IMR-90 (cell line): ENCODE measurements around the gene RECQL5. TPM values are rescaled to one million over a fixed set of nuclear protein-coding genes. Genes with fewer than 3 reads are reported as not detected.

Source experiments
- ATAC-seq: fragments of 200-7000 bp; cut with Tn5 transposase; 2 replicates; pipeline ENCODE4 v1.9.1; 2020; ENCODE audit warnings: low read depth, mild to moderate bottlenecking, moderate library complexity
- BruUV-seq: library from RNA; stranded (reverse); fragments of 400-500 nt; replicated peaks from 2 replicates; lab custom pipeline; 2021; lab: Mats Ljungman, UMichigan
- CTCF ChIA-PET: fragments of 300-600 bp; formaldehyde crosslinking; extraction: SDS; loops from one replicate; lab custom pipeline; 2021; ENCODE audit warnings: antibody characterized with exemption; lab: Yijun Ruan, JAX
- POLR2A ChIA-PET: fragments of 300-600 bp; sonication (Branson Sonifier 250); formaldehyde crosslinking; loops from one replicate; lab custom pipeline; 2022; ENCODE audit warnings: antibody characterized with exemption; ENCODE audit not compliant: unreplicated experiment; lab: Charles Lee
- DNase-seq: peaks from one replicate; pipeline ENCODE4 v3.0.0; 2013
- H2AFZ ChIP-seq: replicated peaks from 2 replicates; pipeline ENCODE3; 2013; ENCODE audit warnings: low read length, mild to moderate bottlenecking; ENCODE audit not compliant: poor library complexity
- H2AK5ac ChIP-seq: 2 replicates; pipeline ENCODE4 v1.6.1; 2013; ENCODE audit warnings: low read depth, low read length, inconsistent platforms
- H2AK9ac ChIP-seq: replicated peaks from 2 replicates; pipeline ENCODE3; 2013; ENCODE audit warnings: mild to moderate bottlenecking, low read depth, low read length, moderate library complexity; ENCODE audit not compliant: poor library complexity
- H2BK120ac ChIP-seq: 2 replicates; pipeline ENCODE4 v1.6.1; 2013; ENCODE audit warnings: low read depth, low read length, inconsistent platforms
- H2BK15ac ChIP-seq: 3 replicates; pipeline ENCODE4 v1.6.1; 2013; ENCODE audit warnings: low read depth, low read length, inconsistent platforms
- H2BK20ac ChIP-seq: 2 replicates; pipeline ENCODE4 v1.6.1; 2013; ENCODE audit warnings: low read depth, mild to moderate bottlenecking, inconsistent platforms, low read length, moderate library complexity
- H2BK5ac ChIP-seq: 2 replicates; pipeline ENCODE4 v1.6.1; 2013; ENCODE audit warnings: mild to moderate bottlenecking, low read depth, low read length, inconsistent platforms; ENCODE audit not compliant: poor library complexity, severe bottlenecking
- H3K14ac ChIP-seq: replicated peaks from 2 replicates; pipeline ENCODE4 v1.6.1; 2013; ENCODE audit warnings: low read depth, low read length, inconsistent platforms
- H3K18ac ChIP-seq: 2 replicates; pipeline ENCODE4 v1.6.1; 2013; ENCODE audit warnings: low read depth, low read length, control low read depth
- H3K23ac ChIP-seq: 2 replicates; pipeline ENCODE4 v1.6.1; 2013; ENCODE audit warnings: low read depth, low read length, inconsistent platforms
- H3K27ac ChIP-seq: 2 replicates; pipeline ENCODE4 v1.5.1; 2013; ENCODE audit warnings: mild to moderate bottlenecking, control low read depth, low read length; ENCODE audit not compliant: insufficient read depth
- H3K27me3 ChIP-seq: 2 replicates; pipeline ENCODE4 v1.6.1; 2013; ENCODE audit warnings: low read length; ENCODE audit not compliant: control insufficient read depth, insufficient read depth
- H3K36me3 ChIP-seq: 2 replicates; pipeline ENCODE4 v1.6.1; 2013; ENCODE audit warnings: low read length, mixed read lengths; ENCODE audit not compliant: control insufficient read depth, insufficient read depth
- H3K4ac ChIP-seq: 2 replicates; pipeline ENCODE4 v1.6.1; 2013; ENCODE audit warnings: low read depth, low read length, inconsistent platforms
- H3K4me1 ChIP-seq: 2 replicates; pipeline ENCODE4 v1.6.1; 2013; ENCODE audit warnings: low read length, mixed read lengths; ENCODE audit not compliant: control insufficient read depth, insufficient read depth
- H3K4me2 ChIP-seq: 2 replicates; pipeline ENCODE4 v1.6.1; 2013; ENCODE audit warnings: low read depth, mild to moderate bottlenecking, control low read depth, low read length, moderate library complexity
- H3K4me3 ChIP-seq: 2 replicates; pipeline ENCODE4 v1.5.1; 2013; ENCODE audit warnings: low read depth, mild to moderate bottlenecking, control low read depth, low read length, moderate library complexity; ENCODE audit not compliant: insufficient read depth
- H3K56ac ChIP-seq: 2 replicates; pipeline ENCODE4 v1.6.1; 2013; ENCODE audit warnings: low read length, inconsistent platforms; ENCODE audit not compliant: insufficient read depth; ENCODE audit errors: extremely low read depth
- H3K79me1 ChIP-seq, 2 experiments: 2 replicates each; pipeline ENCODE4 v1.6.1; 2013; ENCODE audit warnings: low read length in 2 of 2, inconsistent platforms in 1 of 2, low read depth in 1 of 2
- H3K9ac ChIP-seq: 2 replicates; pipeline ENCODE4 v1.6.1; 2013; ENCODE audit warnings: low read depth, low read length, control low read depth
- H3K9me1 ChIP-seq: 2 replicates; pipeline ENCODE4 v1.6.1; 2013; ENCODE audit warnings: low read length, inconsistent platforms; ENCODE audit not compliant: insufficient read depth
- H3K9me3 ChIP-seq: 2 replicates; pipeline ENCODE4 v1.6.1; 2013; ENCODE audit warnings: low read length; ENCODE audit not compliant: control insufficient read depth, insufficient read depth
- H4K20me1 ChIP-seq: 2 replicates; pipeline ENCODE4 v1.6.1; 2013; ENCODE audit warnings: low read length, inconsistent platforms; ENCODE audit not compliant: insufficient read depth
- H4K5ac ChIP-seq: 2 replicates; pipeline ENCODE4 v1.6.1; 2013; ENCODE audit warnings: mild to moderate bottlenecking, low read depth, low read length, control low read depth
- H4K8ac ChIP-seq, 2 experiments: 2 replicates each; pipeline ENCODE4 v1.6.1; 2013; ENCODE audit warnings: low read depth in 2 of 2, low read length in 2 of 2, control low read depth in 1 of 2, inconsistent platforms in 1 of 2
- H4K91ac ChIP-seq: 2 replicates; pipeline ENCODE4 v1.6.1; 2013; ENCODE audit warnings: low read depth, low read length, inconsistent platforms; ENCODE audit not compliant: insufficient read depth
- BHLHE40 ChIP-seq: fragments of 150-350 bp; IDR thresholded peaks from 2 replicates; pipeline ENCODE4 v1.6.1; 2016; ENCODE audit warnings: mild to moderate bottlenecking, low read depth, low read length
- CEBPB ChIP-seq: IDR thresholded peaks from 2 replicates; pipeline ENCODE4 v1.6.1; 2012; ENCODE audit warnings: low read depth, low read length, improper control_type of control experiment
- CHD1 ChIP-seq: IDR thresholded peaks from 2 replicates; pipeline ENCODE4 v1.6.1; 2012; ENCODE audit warnings: low read depth, low read length, improper control_type of control experiment
- ELK1 ChIP-seq: fragments of 150-350 bp; IDR thresholded peaks from 2 replicates; pipeline ENCODE4 v1.6.1; 2016; ENCODE audit warnings: low read depth, mild to moderate bottlenecking, low read length, moderate library complexity, borderline replicate concordance
- FOS ChIP-seq: fragments of 150-350 bp; IDR thresholded peaks from 2 replicates; pipeline ENCODE4 v1.6.1; 2016; ENCODE audit warnings: low read depth, low read length
- MAFK ChIP-seq: IDR thresholded peaks from 2 replicates; pipeline ENCODE4 v1.6.1; 2012; ENCODE audit warnings: low read depth, low read length, improper control_type of control experiment
- MAZ ChIP-seq: IDR thresholded peaks from 2 replicates; pipeline ENCODE4 v1.6.1; 2012; ENCODE audit warnings: low read depth, mild to moderate bottlenecking, low read length, improper control_type of control experiment, moderate library complexity, borderline replicate concordance
- MXI1 ChIP-seq: IDR thresholded peaks from 2 replicates; pipeline ENCODE4 v1.6.1; 2012; ENCODE audit warnings: low read depth, mild to moderate bottlenecking, low read length, moderate library complexity, borderline replicate concordance
- NFE2L2 ChIP-seq: fragments of 150-350 bp; IDR thresholded peaks from 2 replicates; pipeline ENCODE4 v1.6.1; 2016; ENCODE audit warnings: low read depth, mild to moderate bottlenecking, low read length
- POLR2A ChIP-seq: IDR thresholded peaks from 2 replicates; pipeline ENCODE4 v1.6.1; 2012; ENCODE audit warnings: mild to moderate bottlenecking, low read depth, low read length
- RAD21 ChIP-seq: IDR thresholded peaks from 2 replicates; pipeline ENCODE4 v1.6.1; 2012; ENCODE audit warnings: low read length, improper control_type of control experiment
- RCOR1 ChIP-seq: IDR thresholded peaks from 2 replicates; pipeline ENCODE4 v1.6.1; 2012; ENCODE audit warnings: mild to moderate bottlenecking, low read length, improper control_type of control experiment; ENCODE audit not compliant: insufficient replicate concordance
- RFX5 ChIP-seq: IDR thresholded peaks from 2 replicates; pipeline ENCODE4 v1.8.0; 2012; ENCODE audit warnings: low read depth, mild to moderate bottlenecking, low read length, moderate library complexity
- SMC3 ChIP-seq: fragments of 150-350 bp; IDR thresholded peaks from 2 replicates; pipeline ENCODE4 v1.6.1; 2016; ENCODE audit warnings: low read depth, mild to moderate bottlenecking, antibody characterized with exemption, low read length, moderate library complexity
- WGBS, 2 experiments: methylation state at CpG; one replicate each; pipeline versions ENCODE4 v1.1.5 to v1.1.7; 2013; ENCODE audit warnings: missing lambda C conversion rate in 2 of 2; ENCODE audit not compliant: insufficient read length in 1 of 2; ENCODE audit errors: extremely low coverage in 2 of 2; 5-methylcytosine and 5-hydroxymethylcytosine counted together
- dilution Hi-C: fragments of 300-500 bp; cut with HindIII; formaldehyde crosslinking; loops from one replicate; pipeline ENCODE4 v1.14.3; 2018; ENCODE audit warnings: low sequenced_read_pairs; ENCODE audit not compliant: unreplicated experiment
- in situ Hi-C: fragments of 300-500 bp; cut with MboI; formaldehyde crosslinking; loops from 3 replicates; pipeline ENCODE4 v1.14.3; 2019; ENCODE audit warnings: low sequenced_read_pairs, inconsistent platforms, mixed read lengths
- intact Hi-C: fragments of 100-400 bp; cut with micrococcal nuclease; formaldehyde crosslinking; loops from 2 replicates; pipeline ENCODE4 v1.10.0; 2022
- polyA plus RNA-seq, 3 experiments: library from polyadenylated mRNA; depleted of rRNA; stranded (reverse); fragments of >200 nt; gene quantifications; 2 replicates each; pipeline ENCODE4 v1.2.3, GENCODE V29; 2012; ENCODE audit warnings: low replicate concordance in 1 of 3
- total RNA-seq: library from RNA; depleted of rRNA; stranded (reverse); fragments of >200 nt; gene quantifications from 2 replicates; pipeline ENCODE4 v1.2.3, GENCODE V29; 2012
- TF ChIP-seq, protein P1 (sequence below): fragments of 150-350 bp; IDR thresholded peaks from 2 replicates; pipeline ENCODE4 v1.6.1; 2017; ENCODE audit warnings: mild to moderate bottlenecking, antibody characterized with exemption, low read length, low read depth
- TF ChIP-seq, protein P2 (sequence below): conservative IDR thresholded peaks from 2 replicates; pipeline ENCODE4 v1.5.1; 2012; ENCODE audit warnings: mild to moderate bottlenecking, low read depth, low read length, improper control_type of control experiment

RECQL5 gene
- total and polyA plus RNA-seq, 2 of the 4 experiments (the other 2 are of a cell fraction): 7.3 to 23.7 TPM

GRCh38 chr17:75604034-75604695, 62.8 kb downstream of the RECQL5 start:
- Histone ChIP-seq H2BK120ac (no peak overlapping the region), H3K18ac (no peak overlapping the region), H2AFZ (no peak overlapping the region), H3K4me3 (no peak overlapping the region), H2BK5ac (no peak overlapping the region), H2AK9ac (no peak overlapping the region), H3K9ac (no peak overlapping the region), H3K9me1 (no peaks in the 10 kb centered on the region), H3K14ac (no peak overlapping the region), H4K8ac (no peak overlapping the region), H3K36me3 (no peaks in the 10 kb centered on the region), H2AK5ac (no peak overlapping the region), H4K20me1 (no peaks in the 10 kb centered on the region; the same call in 1 of the 2 replicates), H3K4me1 (no peaks in the 10 kb centered on the region), H3K9me3 (no peaks in the 10 kb centered on the region), H3K56ac (no peak overlapping the region), H3K23ac (no peak overlapping the region), H3K4me2 (no peak overlapping the region), H3K79me1 (no peaks in the 10 kb centered on the region), H2BK20ac (no peak overlapping the region), H3K4ac (no peak overlapping the region), H2BK15ac (no peak overlapping the region), H3K27ac (no peak overlapping the region), H3K27me3 (peaks cover 1% of the 10 kb centered on the region), H4K5ac (no peak overlapping the region), H4K91ac (no peak overlapping the region)
- TF ChIP-seq RCOR1 (no peak), CHD1 (no peak), RFX5 (no peak), FOS (no peak), CEBPB (no peak), NFE2L2 (no peak), POLR2A (no peak), MXI1 (no peak), BHLHE40 (no peak), RAD21 (no peak), MAFK (no peak), MAZ (no peak), SMC3 (no peak), ELK1 (no peak)
- TF ChIP-seq, protein P1, sequence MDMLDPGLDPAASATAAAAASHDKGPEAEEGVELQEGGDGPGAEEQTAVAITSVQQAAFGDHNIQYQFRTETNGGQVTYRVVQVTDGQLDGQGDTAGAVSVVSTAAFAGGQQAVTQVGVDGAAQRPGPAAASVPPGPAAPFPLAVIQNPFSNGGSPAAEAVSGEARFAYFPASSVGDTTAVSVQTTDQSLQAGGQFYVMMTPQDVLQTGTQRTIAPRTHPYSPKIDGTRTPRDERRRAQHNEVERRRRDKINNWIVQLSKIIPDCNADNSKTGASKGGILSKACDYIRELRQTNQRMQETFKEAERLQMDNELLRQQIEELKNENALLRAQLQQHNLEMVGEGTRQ: no peak
- TF ChIP-seq, protein P2, sequence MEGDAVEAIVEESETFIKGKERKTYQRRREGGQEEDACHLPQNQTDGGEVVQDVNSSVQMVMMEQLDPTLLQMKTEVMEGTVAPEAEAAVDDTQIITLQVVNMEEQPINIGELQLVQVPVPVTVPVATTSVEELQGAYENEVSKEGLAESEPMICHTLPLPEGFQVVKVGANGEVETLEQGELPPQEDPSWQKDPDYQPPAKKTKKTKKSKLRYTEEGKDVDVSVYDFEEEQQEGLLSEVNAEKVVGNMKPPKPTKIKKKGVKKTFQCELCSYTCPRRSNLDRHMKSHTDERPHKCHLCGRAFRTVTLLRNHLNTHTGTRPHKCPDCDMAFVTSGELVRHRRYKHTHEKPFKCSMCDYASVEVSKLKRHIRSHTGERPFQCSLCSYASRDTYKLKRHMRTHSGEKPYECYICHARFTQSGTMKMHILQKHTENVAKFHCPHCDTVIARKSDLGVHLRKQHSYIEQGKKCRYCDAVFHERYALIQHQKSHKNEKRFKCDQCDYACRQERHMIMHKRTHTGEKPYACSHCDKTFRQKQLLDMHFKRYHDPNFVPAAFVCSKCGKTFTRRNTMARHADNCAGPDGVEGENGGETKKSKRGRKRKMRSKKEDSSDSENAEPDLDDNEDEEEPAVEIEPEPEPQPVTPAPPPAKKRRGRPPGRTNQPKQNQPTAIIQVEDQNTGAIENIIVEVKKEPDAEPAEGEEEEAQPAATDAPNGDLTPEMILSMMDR: no peak
- in situ Hi-C loops: no loop called here
- BruUV-seq: no TSS peak
- ATAC-seq (no peak), DNase-seq (no peak)
- POLR2A ChIA-PET: no interaction called here
- dilution Hi-C loops: no loop called here
- intact Hi-C loops: no loop called here
- WGBS, 2 experiments: 80% methylated on average over 2 of the region's 12 CpGs; no CpG with 5 or more reads in 1 of the 2 experiments
- CTCF ChIA-PET: no interaction called here
